ENCODE results near the gene SPINK14. TPM values are rescaled to one million over a fixed set of nuclear protein-coding genes. Genes with fewer than 3 reads are reported as not detected.
A peak's percentile ranks its signal among the peaks of the same experiment; 100 is the strongest.

SPINK14 gene
- total and polyA plus RNA-seq, 12 donors = not detected

GRCh38 chr5:148140846-148141245 is 27.5 kb upstream of the SPINK14 start:
- Histone ChIP-seq H3K4me3 (no peak overlapping the region), H3K27me3 (no peaks in the 10 kb centered on the region), H3K27ac (no peak overlapping the region), H3K9me3 (replicated peaks in 1 of 3) (no peaks in the 10 kb centered on the region), H3K36me3 (replicated peaks in 1 of 2) (no peaks in the 10 kb centered on the region), H3K4me1 (replicated peaks in 1 of 2) (no peaks in the 10 kb centered on the region)
- intact Hi-C loops (cut with DNase I) = no loop called here
- TF ChIP-seq CTCF (IDR thresholded peaks at IDR 0.05) = no peak
- 75 to 91% (median 83%) methylated on average over 3 of the region's 3 CpGs for WGBS, 4 donors
- no peak for DNase-seq

GRCh38 chr5:148141645-148142044 is 26.7 kb upstream of the SPINK14 start:
- WGBS, 4 donors = 57 to 80% (median 72%) methylated on average over 2 of the region's 2 CpGs
- H3K27ac ChIP-seq = no peak overlapping the region
- no peaks in the 10 kb centered on the region for H3K27me3 ChIP-seq
- no peaks in the 10 kb centered on the region for H3K36me3 ChIP-seq (replicated peaks in 1 of 2)
- intact Hi-C loops (cut with DNase I) = no loop called here
- no peaks in the 10 kb centered on the region for H3K4me1 ChIP-seq (replicated peaks in 1 of 2)
- TF ChIP-seq CTCF (IDR thresholded peaks at IDR 0.05) = no peak
- TF ChIP-seq POLR2A (IDR thresholded peaks at IDR 0.05) = no peak
- no peaks in the 10 kb centered on the region for H3K9me3 ChIP-seq (replicated peaks in 1 of 3)
- H3K4me3 ChIP-seq = no peak overlapping the region
- no peak for DNase-seq

- Histone ChIP-seq H3K4me1 (replicated peaks in 1 of 2) (no peaks in the 10 kb centered on the region), H3K27me3 (no peaks in the 10 kb centered on the region), H3K9me3 (replicated peaks in 1 of 3) (no peaks in the 10 kb centered on the region), H3K4me3 (no peak overlapping the region), H3K27ac (no peak overlapping the region), H3K36me3 (replicated peaks in 1 of 2) (no peaks in the 10 kb centered on the region)
- DNase-seq = peak in 1 of 7 donors; percentile 4
- intact Hi-C loops (cut with DNase I) = no loop called here
- TF ChIP-seq CTCF (IDR thresholded peaks at IDR 0.05) (no peak), POLR2A (IDR thresholded peaks at IDR 0.05) (no peak)
Observed at GRCh38 chr5:148145916-148146315, 22.4 kb upstream of the SPINK14 start.

- 80 to 100% (median 90%) methylated on average over 1 of the region's 1 CpG for WGBS, 4 donors
Observed at GRCh38 chr5:148146487-148146886, 21.9 kb upstream of the SPINK14 start.

More at GRCh38 chr5:148146487-148146886, 21.9 kb upstream of the SPINK14 start:
- Histone ChIP-seq H3K27me3 (no peaks in the 10 kb centered on the region), H3K27ac (no peak overlapping the region), H3K9me3 (replicated peaks in 1 of 3) (no peaks in the 10 kb centered on the region), H3K4me1 (replicated peaks in 1 of 2) (no peaks in the 10 kb centered on the region), H3K4me3 (no peak overlapping the region), H3K36me3 (replicated peaks in 1 of 2) (no peaks in the 10 kb centered on the region)
- DNase-seq = no peak
- intact Hi-C loops (cut with DNase I) = no loop called here
- TF ChIP-seq CTCF (IDR thresholded peaks at IDR 0.05) = no peak
- TF ChIP-seq POLR2A (IDR thresholded peaks at IDR 0.05) = no peak
